Muscle of leg (tissue), 11 donors: ENCODE data around the gene RAI1. TPM values are rescaled to one million over a fixed set of nuclear protein-coding genes. Genes with fewer than 3 reads are reported as not detected.

Source experiments
- DNase-seq: peaks from one replicate; pipeline ENCODE4 v3.0.0; 2013
- H3K27ac ChIP-seq: one replicate; pipeline ENCODE4 v1.5.1; 2013; ENCODE audit warnings: mild to moderate bottlenecking, low read length, control low read depth
- H3K27me3 ChIP-seq: one replicate; pipeline ENCODE4 v1.6.1; 2013; ENCODE audit warnings: low read length; ENCODE audit not compliant: control insufficient read depth, insufficient read depth
- H3K36me3 ChIP-seq: one replicate; pipeline ENCODE4 v1.6.1; 2013; ENCODE audit warnings: low read length; ENCODE audit not compliant: control insufficient read depth, insufficient read depth
- H3K4me1 ChIP-seq: one replicate; pipeline ENCODE4 v1.6.1; 2013; ENCODE audit warnings: low read length; ENCODE audit not compliant: control insufficient read depth, insufficient read depth
- H3K4me3 ChIP-seq: one replicate; pipeline ENCODE4 v1.5.1; 2013; ENCODE audit warnings: low read length, control low read depth
- H3K9me3 ChIP-seq: replicated peaks from 2 replicates; pipeline ENCODE4 v1.6.1; 2013; ENCODE audit warnings: low read depth, low read length; ENCODE audit not compliant: control insufficient read depth
- WGBS: methylation state at CpG from one replicate; pipeline ENCODE4 v1.1.5; 2013; ENCODE audit warnings: missing lambda C conversion rate; ENCODE audit not compliant: insufficient coverage; 5-methylcytosine and 5-hydroxymethylcytosine counted together
- polyA plus RNA-seq, 8 donors: library from polyadenylated mRNA; unstranded; fragments of 120-200 nt; gene quantifications; one replicate each; pipeline versions ENCODE4 v1.2.1 to v1.2.3, GENCODE V29; 2013; ENCODE audit warnings: inconsistent platforms in 1 of 8, low replicate concordance in 1 of 8; ENCODE audit not compliant: insufficient read length in 8 of 8, insufficient read depth in 1 of 8
- total RNA-seq: library from RNA; stranded (reverse); fragments of 120-200 nt; gene quantifications from one replicate; pipeline ENCODE4 v1.2.4, GENCODE V29; 2013

The RAI1 gene
- total and polyA plus RNA-seq, 9 donors = 7.4 to 25.5 (median 20.7) TPM

DNA sequence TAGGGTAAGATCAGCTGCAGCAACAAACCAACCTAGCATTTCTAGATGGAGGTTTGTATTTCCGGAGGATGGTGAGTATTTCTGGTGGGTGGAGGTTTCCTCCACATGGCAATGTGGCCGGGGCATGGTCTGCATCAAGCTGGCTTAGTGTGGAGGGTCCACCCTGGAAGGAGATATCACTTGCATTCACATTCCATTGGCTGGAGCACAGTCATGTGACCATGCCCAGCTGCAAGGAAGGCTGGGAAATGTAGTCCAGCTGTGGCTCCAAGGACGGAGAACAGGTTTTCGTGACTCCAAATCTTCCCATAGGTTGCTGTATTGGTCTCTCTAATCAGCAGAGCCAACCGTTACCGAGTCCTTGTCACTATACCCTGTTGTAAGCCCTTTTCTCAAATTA is 68.7 kb downstream of the RAI1 start:
- peaks cover 3% of the 10 kb centered on the region for H3K36me3 ChIP-seq
- peaks cover 69% of the 10 kb centered on the region for H3K4me1 ChIP-seq
- no peaks in the 10 kb centered on the region for H3K9me3 ChIP-seq
- DNase-seq = peak; percentile 80
- 50% methylated on average over 1 of the region's 6 CpGs for WGBS
- H3K27ac ChIP-seq = no peak overlapping the region
- H3K27me3 ChIP-seq = no peaks in the 10 kb centered on the region
- no peak overlapping the region for H3K4me3 ChIP-seq

DNA sequence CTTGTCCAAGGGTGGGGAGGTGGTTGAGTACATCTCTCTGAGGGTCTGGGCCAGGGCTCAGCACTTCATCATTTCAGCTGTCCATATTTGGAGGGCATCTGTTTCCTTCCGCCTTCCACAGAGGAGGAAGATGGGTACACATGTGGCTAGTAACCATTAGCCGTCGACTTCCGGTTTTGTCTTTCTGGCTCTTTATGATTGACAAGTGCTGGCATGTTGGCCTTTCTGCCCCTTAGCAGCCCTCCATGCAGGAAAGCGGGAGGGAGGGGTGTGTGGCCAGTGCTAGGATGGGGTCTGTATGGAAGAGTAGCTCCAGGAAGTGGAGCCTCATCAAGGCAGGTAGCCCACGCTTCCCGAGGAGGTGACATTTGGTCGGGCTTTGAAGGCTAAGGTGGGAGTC is 69.6 kb downstream of the RAI1 start:
- 46% methylated on average over 7 of the region's 8 CpGs for WGBS
- Histone ChIP-seq H3K9me3 (no peaks in the 10 kb centered on the region), H3K4me1 (peaks cover 68% of the 10 kb centered on the region), H3K36me3 (peaks cover 12% of the 10 kb centered on the region), H3K4me3 (no peak overlapping the region), H3K27me3 (no peaks in the 10 kb centered on the region), H3K27ac (peak overlapping the region; percentile 80)
- DNase-seq = no peak

- no peak for DNase-seq
- Histone ChIP-seq H3K9me3 (no peaks in the 10 kb centered on the region), H3K27me3 (no peaks in the 10 kb centered on the region), H3K36me3 (peaks cover 12% of the 10 kb centered on the region), H3K27ac (peak overlapping the region; percentile 80), H3K4me1 (peaks cover 63% of the 10 kb centered on the region), H3K4me3 (peak overlapping the region; percentile 2)
- 43% methylated on average over 12 of the region's 17 CpGs for WGBS
Measured at GRCh38 chr17:17751489-17752088, 70.3 kb downstream of the RAI1 start.

DNA sequence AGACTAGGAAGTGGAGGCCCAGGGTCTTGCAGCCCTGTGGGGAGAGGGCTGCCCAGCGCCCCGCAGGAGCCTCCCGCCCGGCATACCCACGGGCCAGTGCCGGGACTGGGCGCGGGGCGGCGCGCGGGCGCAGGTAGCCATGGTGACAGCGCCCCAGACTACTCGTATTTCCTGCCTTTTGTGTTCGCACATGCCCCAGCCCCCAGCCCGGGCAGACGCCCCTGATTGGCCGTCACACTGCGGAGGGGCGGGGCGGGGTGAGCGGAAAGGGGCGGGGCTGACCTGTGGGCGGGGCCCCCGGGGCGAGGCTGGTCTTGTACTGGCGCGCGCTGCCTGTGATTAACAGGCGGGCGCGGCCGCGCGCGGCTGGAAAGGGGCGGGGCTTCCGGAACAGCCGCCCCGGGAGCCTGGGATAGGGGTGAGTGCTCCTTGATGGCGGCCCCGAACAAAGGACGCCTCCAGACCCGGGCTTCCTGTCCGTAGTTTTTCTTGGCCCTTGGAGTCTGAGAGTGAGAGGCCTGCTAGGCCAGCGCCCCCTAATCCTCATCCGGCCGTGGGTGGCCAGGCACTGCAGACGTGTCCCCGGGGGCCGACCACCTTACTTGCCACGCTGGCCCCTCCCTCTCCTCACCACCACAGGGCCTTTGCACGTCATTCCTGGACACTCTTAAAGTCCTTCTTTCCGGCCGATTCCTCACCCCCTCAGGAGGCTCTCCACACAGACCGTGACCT is 71.0 kb downstream of the RAI1 start:
- DNase-seq = peak; percentile 96
- Histone ChIP-seq H3K4me3 (peak overlapping the region; percentile 56), H3K27ac (peak overlapping the region; percentile 96), H3K27me3 (no peaks in the 10 kb centered on the region), H3K9me3 (no peaks in the 10 kb centered on the region), H3K36me3 (peaks cover 14% of the 10 kb centered on the region), H3K4me1 (peaks cover 64% of the 10 kb centered on the region)
- 6% methylated on average over 56 of the region's 57 CpGs for WGBS

DNA sequence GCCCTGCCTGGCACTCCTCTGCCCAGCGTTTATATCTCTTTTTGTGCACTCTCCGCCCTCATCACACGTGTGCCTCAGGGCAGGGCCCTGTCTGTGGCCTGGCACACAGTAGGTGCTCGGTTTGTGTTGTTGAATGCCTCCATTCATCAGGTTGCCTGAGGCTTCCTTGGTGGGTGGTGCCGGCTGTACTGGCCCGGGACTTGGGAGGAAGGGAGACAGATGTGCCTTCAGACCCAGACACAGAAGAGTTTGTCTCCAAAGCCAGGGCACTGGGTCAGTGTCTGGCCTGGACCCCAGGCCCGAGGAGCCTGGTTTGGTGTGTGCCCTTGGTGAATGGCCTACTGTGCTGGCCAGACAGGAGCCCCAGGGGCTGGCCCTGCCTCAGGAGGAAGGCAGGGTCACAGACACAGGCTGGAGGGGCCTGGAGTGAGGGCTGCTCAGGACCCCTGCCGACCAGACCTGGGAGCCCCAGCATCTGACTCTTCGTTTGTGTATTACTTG is 71.6 kb downstream of the RAI1 start:
- Histone ChIP-seq H3K4me1 (peaks cover 63% of the 10 kb centered on the region), H3K27ac (peak overlapping the region; percentile 96), H3K9me3 (no peaks in the 10 kb centered on the region), H3K4me3 (peak overlapping the region; percentile 56), H3K36me3 (peaks cover 19% of the 10 kb centered on the region), H3K27me3 (no peaks in the 10 kb centered on the region)
- 68% methylated on average over 7 of the region's 9 CpGs for WGBS
- no peak for DNase-seq

- no peaks in the 10 kb centered on the region for H3K9me3 ChIP-seq
- H3K4me1 ChIP-seq = peaks cover 52% of the 10 kb centered on the region
- H3K27ac ChIP-seq = no peak overlapping the region
- H3K27me3 ChIP-seq = no peaks in the 10 kb centered on the region
- 92% methylated on average over 3 of the region's 11 CpGs for WGBS
- no peak for DNase-seq
- H3K36me3 ChIP-seq = peaks cover 27% of the 10 kb centered on the region
- H3K4me3 ChIP-seq = no peak overlapping the region
Measured at GRCh38 chr17:17754719-17755686, 73.7 kb downstream of the RAI1 start.

DNA sequence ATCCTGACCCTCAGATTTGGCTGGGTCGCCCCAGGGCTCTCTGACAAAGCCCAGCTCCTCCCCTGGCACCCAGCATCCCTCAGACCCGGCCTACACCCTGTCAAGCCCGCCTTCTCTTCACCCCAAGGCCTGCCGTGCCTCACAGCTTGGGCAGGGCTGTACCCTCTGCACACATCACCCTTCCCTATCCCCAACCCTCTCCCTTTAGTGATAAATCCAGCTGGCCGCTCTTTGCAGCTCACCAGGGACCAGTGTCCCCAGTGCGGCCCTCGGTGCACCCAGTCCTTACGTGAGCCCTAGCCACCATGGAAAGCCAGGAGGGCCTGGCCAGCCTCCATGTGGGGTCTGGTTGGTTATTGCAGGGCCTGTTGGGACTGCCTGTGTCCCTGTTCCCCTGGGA is 74.5 kb downstream of the RAI1 start:
- peaks cover 46% of the 10 kb centered on the region for H3K4me1 ChIP-seq

GRCh38 chr17:17757391-17757791 is 76.1 kb downstream of the RAI1 start:
- no peak for DNase-seq
- H3K27ac ChIP-seq = no peak overlapping the region
- H3K4me1 ChIP-seq = peaks cover 38% of the 10 kb centered on the region
- no peak overlapping the region for H3K4me3 ChIP-seq
- no peaks in the 10 kb centered on the region for H3K9me3 ChIP-seq
- no peaks in the 10 kb centered on the region for H3K27me3 ChIP-seq
- peaks cover 33% of the 10 kb centered on the region for H3K36me3 ChIP-seq
- WGBS = 72% methylated on average over 10 of the region's 15 CpGs

More for the DNA sequence above, 74.5 kb downstream of the RAI1 start:
- no peaks in the 10 kb centered on the region for H3K27me3 ChIP-seq
- DNase-seq = no peak
- H3K9me3 ChIP-seq = no peaks in the 10 kb centered on the region
- no peak overlapping the region for H3K4me3 ChIP-seq
- H3K27ac ChIP-seq = no peak overlapping the region
- H3K36me3 ChIP-seq = peaks cover 30% of the 10 kb centered on the region
- 82% methylated on average over 8 of the region's 8 CpGs for WGBS

DNA sequence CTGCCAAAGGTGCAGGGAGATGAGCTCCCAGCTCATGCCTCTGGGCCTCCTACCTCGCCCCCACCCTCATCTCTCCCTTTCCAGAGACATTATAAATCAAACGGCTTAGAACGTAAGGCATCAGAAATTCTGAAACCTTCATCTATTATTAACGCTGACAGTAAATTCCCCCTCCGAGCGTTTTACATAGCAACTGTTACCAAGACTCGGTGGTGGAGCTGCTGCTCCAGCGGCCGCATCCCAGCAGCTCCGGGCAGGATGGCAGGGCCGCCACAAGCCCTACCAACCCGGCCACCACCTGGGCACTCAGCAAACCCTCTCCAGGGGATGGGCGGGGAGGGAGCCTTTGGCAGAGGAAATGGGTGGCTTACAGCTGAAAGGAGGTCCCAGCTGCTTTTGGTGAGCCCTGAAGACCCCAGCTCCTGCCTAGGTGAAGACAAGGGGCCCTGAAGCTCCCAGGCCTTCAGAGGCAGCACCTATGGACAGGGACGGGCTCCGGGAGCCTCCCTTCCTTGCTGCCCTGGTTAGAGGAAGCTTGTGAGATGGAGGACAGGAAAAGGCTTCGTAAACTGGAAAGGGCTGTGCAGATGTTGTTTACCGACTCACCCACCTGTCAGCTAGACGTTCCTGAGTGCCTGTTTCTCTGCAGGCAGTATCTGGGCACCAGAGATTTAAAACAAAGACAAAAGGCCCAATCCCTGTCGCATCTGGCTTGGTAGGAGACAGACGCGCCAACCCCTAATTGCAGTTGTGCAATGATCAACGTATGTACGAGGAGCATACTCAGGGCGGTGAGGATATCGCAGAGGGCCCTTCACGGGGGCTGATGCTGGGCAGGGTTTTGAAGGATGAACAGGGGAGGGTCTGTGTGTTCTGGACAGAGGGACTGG is 76.9 kb downstream of the RAI1 start:
- WGBS = 74% methylated on average over 26 of the region's 26 CpGs
- Histone ChIP-seq H3K36me3 (peaks cover 33% of the 10 kb centered on the region), H3K27ac (no peak overlapping the region), H3K4me1 (peaks cover 38% of the 10 kb centered on the region), H3K27me3 (no peaks in the 10 kb centered on the region), H3K4me3 (no peak overlapping the region), H3K9me3 (no peaks in the 10 kb centered on the region)
- no peak for DNase-seq
